Measurements from ENCODE around the gene IQUB.

The IQUB gene

DNA sequence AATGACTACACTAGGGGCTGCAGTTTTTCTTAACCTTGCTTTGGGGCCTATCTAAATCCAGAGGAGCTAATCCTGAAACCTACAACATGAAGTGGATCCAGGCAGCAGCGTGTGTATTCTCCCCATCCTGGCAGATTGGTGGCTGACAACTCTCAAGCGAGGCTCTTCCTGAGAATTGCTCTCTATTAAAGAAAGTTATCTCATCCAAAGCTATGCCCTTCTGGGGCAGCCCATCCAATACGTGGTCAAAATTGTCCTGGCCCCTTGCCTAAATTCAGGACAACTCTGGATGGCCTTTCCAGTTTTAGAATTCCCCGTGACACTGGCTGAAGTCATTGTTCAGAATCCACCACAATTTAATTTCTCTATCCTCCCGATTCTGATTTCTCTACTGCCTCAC is 66.1 kb downstream of the IQUB start (continued):
- TF ChIP-seq, protein P1, sequence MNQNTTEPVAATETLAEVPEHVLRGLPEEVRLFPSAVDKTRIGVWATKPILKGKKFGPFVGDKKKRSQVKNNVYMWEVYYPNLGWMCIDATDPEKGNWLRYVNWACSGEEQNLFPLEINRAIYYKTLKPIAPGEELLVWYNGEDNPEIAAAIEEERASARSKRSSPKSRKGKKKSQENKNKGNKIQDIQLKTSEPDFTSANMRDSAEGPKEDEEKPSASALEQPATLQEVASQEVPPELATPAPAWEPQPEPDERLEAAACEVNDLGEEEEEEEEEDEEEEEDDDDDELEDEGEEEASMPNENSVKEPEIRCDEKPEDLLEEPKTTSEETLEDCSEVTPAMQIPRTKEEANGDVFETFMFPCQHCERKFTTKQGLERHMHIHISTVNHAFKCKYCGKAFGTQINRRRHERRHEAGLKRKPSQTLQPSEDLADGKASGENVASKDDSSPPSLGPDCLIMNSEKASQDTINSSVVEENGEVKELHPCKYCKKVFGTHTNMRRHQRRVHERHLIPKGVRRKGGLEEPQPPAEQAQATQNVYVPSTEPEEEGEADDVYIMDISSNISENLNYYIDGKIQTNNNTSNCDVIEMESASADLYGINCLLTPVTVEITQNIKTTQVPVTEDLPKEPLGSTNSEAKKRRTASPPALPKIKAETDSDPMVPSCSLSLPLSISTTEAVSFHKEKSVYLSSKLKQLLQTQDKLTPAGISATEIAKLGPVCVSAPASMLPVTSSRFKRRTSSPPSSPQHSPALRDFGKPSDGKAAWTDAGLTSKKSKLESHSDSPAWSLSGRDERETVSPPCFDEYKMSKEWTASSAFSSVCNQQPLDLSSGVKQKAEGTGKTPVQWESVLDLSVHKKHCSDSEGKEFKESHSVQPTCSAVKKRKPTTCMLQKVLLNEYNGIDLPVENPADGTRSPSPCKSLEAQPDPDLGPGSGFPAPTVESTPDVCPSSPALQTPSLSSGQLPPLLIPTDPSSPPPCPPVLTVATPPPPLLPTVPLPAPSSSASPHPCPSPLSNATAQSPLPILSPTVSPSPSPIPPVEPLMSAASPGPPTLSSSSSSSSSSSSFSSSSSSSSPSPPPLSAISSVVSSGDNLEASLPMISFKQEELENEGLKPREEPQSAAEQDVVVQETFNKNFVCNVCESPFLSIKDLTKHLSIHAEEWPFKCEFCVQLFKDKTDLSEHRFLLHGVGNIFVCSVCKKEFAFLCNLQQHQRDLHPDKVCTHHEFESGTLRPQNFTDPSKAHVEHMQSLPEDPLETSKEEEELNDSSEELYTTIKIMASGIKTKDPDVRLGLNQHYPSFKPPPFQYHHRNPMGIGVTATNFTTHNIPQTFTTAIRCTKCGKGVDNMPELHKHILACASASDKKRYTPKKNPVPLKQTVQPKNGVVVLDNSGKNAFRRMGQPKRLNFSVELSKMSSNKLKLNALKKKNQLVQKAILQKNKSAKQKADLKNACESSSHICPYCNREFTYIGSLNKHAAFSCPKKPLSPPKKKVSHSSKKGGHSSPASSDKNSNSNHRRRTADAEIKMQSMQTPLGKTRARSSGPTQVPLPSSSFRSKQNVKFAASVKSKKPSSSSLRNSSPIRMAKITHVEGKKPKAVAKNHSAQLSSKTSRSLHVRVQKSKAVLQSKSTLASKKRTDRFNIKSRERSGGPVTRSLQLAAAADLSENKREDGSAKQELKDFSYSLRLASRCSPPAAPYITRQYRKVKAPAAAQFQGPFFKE (tag by site-specific recombination; IDR thresholded peaks at IDR 0.05; ENCODE audit: borderline replicate concordance), result no peak
- TF ChIP-seq, protein P2, sequence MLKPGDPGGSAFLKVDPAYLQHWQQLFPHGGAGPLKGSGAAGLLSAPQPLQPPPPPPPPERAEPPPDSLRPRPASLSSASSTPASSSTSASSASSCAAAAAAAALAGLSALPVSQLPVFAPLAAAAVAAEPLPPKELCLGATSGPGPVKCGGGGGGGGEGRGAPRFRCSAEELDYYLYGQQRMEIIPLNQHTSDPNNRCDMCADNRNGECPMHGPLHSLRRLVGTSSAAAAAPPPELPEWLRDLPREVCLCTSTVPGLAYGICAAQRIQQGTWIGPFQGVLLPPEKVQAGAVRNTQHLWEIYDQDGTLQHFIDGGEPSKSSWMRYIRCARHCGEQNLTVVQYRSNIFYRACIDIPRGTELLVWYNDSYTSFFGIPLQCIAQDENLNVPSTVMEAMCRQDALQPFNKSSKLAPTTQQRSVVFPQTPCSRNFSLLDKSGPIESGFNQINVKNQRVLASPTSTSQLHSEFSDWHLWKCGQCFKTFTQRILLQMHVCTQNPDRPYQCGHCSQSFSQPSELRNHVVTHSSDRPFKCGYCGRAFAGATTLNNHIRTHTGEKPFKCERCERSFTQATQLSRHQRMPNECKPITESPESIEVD (tag by site-specific recombination; IDR thresholded peaks at IDR 0.05), result no peak

GRCh38 chr7:123463890-123464289 is 70.5 kb downstream of the IQUB start:
- Histone ChIP-seq H3K36me3 (ENCODE audit: control insufficient read depth in 2 of 2, insufficient read depth in 1 of 2, low read length in 2 of 2) (no peaks in the 10 kb centered on the region), H3K4me1 (ENCODE audit: control insufficient read depth, insufficient read depth, low read length) (no peaks in the 10 kb centered on the region), H3K27ac (ENCODE audit: extremely low read depth, low read depth, low read length) (no peak overlapping the region), H3K9me3 (ENCODE audit: control insufficient read depth, insufficient read depth, low read depth, low read length) (no peaks in the 10 kb centered on the region), H3K4me3 (ENCODE audit: low read depth, low read length) (no peak overlapping the region)
- TF ChIP-seq ZNF274 (IDR thresholded peaks at IDR 0.05; ENCODE audit: low read length), result no peak
- TF ChIP-seq ZNF274 (tag by site-specific recombination; IDR thresholded peaks at IDR 0.05; ENCODE audit: borderline replicate concordance), result no peak
- TF ChIP-seq ZNF596 (tag by site-specific recombination; IDR thresholded peaks at IDR 0.05), result no peak
- no peak for TF ChIP-seq ZNF629 (tag by site-specific recombination; IDR thresholded peaks at IDR 0.05)
- no peak for TF ChIP-seq ZFP37 (tag by site-specific recombination; IDR thresholded peaks at IDR 0.05)
- TF ChIP-seq, protein P3, sequence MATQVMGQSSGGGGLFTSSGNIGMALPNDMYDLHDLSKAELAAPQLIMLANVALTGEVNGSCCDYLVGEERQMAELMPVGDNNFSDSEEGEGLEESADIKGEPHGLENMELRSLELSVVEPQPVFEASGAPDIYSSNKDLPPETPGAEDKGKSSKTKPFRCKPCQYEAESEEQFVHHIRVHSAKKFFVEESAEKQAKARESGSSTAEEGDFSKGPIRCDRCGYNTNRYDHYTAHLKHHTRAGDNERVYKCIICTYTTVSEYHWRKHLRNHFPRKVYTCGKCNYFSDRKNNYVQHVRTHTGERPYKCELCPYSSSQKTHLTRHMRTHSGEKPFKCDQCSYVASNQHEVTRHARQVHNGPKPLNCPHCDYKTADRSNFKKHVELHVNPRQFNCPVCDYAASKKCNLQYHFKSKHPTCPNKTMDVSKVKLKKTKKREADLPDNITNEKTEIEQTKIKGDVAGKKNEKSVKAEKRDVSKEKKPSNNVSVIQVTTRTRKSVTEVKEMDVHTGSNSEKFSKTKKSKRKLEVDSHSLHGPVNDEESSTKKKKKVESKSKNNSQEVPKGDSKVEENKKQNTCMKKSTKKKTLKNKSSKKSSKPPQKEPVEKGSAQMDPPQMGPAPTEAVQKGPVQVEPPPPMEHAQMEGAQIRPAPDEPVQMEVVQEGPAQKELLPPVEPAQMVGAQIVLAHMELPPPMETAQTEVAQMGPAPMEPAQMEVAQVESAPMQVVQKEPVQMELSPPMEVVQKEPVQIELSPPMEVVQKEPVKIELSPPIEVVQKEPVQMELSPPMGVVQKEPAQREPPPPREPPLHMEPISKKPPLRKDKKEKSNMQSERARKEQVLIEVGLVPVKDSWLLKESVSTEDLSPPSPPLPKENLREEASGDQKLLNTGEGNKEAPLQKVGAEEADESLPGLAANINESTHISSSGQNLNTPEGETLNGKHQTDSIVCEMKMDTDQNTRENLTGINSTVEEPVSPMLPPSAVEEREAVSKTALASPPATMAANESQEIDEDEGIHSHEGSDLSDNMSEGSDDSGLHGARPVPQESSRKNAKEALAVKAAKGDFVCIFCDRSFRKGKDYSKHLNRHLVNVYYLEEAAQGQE (tag by site-specific recombination; IDR thresholded peaks at IDR 0.05), result no peak
- TF ChIP-seq ZNF677 (tag by site-specific recombination; IDR thresholded peaks at IDR 0.05), result no peak
- TF ChIP-seq, protein P4, sequence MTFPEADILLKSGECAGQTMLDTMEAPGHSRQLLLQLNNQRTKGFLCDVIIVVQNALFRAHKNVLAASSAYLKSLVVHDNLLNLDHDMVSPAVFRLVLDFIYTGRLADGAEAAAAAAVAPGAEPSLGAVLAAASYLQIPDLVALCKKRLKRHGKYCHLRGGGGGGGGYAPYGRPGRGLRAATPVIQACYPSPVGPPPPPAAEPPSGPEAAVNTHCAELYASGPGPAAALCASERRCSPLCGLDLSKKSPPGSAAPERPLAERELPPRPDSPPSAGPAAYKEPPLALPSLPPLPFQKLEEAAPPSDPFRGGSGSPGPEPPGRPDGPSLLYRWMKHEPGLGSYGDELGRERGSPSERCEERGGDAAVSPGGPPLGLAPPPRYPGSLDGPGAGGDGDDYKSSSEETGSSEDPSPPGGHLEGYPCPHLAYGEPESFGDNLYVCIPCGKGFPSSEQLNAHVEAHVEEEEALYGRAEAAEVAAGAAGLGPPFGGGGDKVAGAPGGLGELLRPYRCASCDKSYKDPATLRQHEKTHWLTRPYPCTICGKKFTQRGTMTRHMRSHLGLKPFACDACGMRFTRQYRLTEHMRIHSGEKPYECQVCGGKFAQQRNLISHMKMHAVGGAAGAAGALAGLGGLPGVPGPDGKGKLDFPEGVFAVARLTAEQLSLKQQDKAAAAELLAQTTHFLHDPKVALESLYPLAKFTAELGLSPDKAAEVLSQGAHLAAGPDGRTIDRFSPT (tag by site-specific recombination; IDR thresholded peaks at IDR 0.05), result no peak
- no peak for TF ChIP-seq ZNF404 (tag by site-specific recombination; IDR thresholded peaks at IDR 0.05)
- TF ChIP-seq ZNF426 (tag by site-specific recombination; IDR thresholded peaks at IDR 0.05), result no peak
- no peak for TF ChIP-seq GFI1B (tag by site-specific recombination; IDR thresholded peaks at IDR 0.05)
- TF ChIP-seq ZNF585B (tag by site-specific recombination; IDR thresholded peaks at IDR 0.05), result no peak
- ChIA-PET CTCF (interaction anchor here (0.6 kb wide), 1 partner anchor 71 kb away, joined by 3 read pairs; the partner anchor contains the start of gene IQUB), POLR2A (no interaction called here)

Data from HEK293 (cell line).